Measurements from ENCODE around the gene C4orf50. TPM values are rescaled to one million over a fixed set of nuclear protein-coding genes. Genes with fewer than 3 reads are reported as not detected.

Gene C4orf50
- total RNA-seq, 1 donor from 2014 or later: 0.09 TPM

- no peak for TF ChIP-seq CTCF (IDR thresholded peaks at IDR 0.05)
- Histone ChIP-seq H3K36me3 (no peaks in the 10 kb centered on the region), H3K27me3 (ENCODE audit: low read depth) (peaks cover 24% of the 10 kb centered on the region), H3K4me3 (no peak overlapping the region), H3K4me1 (no peaks in the 10 kb centered on the region), H3K27ac (no peak overlapping the region), H3K9me3 (no peaks in the 10 kb centered on the region)
- DNase-seq: no peak
- no peak for ATAC-seq
- intact Hi-C loops (cut with DNase I): no loop called here
These were observed 15.3 kb downstream of the C4orf50 start for GRCh38 chr4:6002926-6003325.

- intact Hi-C loops (cut with DNase I): no loop called here
- TF ChIP-seq CTCF (IDR thresholded peaks at IDR 0.05): no peak
- no peaks in the 10 kb centered on the region for H3K4me1 ChIP-seq
- no peak overlapping the region for H3K27ac ChIP-seq
- H3K9me3 ChIP-seq: no peaks in the 10 kb centered on the region
- H3K36me3 ChIP-seq: no peaks in the 10 kb centered on the region
- DNase-seq (no peak), ATAC-seq (no peak)
- H3K4me3 ChIP-seq: no peak overlapping the region
- H3K27me3 ChIP-seq (ENCODE audit: low read depth): peaks cover 20% of the 10 kb centered on the region
These were observed 15.8 kb downstream of the C4orf50 start for GRCh38 chr4:6002492-6002833.

- Histone ChIP-seq H3K4me3 (no peak overlapping the region), H3K9me3 (no peaks in the 10 kb centered on the region), H3K36me3 (no peaks in the 10 kb centered on the region), H3K27me3 (ENCODE audit: low read depth) (peaks cover 17% of the 10 kb centered on the region), H3K4me1 (no peaks in the 10 kb centered on the region), H3K27ac (no peak overlapping the region)
- intact Hi-C loops (cut with DNase I): no loop called here
- TF ChIP-seq CTCF (IDR thresholded peaks at IDR 0.05): no peak
- ATAC-seq (no peak), DNase-seq (no peak)
These were observed 16.3 kb downstream of the C4orf50 start for GRCh38 chr4:6001680-6002491.

- Histone ChIP-seq H3K9me3 (no peaks in the 10 kb centered on the region), H3K36me3 (no peaks in the 10 kb centered on the region), H3K27me3 (ENCODE audit: low read depth) (peaks cover 7% of the 10 kb centered on the region), H3K4me1 (no peaks in the 10 kb centered on the region), H3K27ac (no peak overlapping the region), H3K4me3 (no peak overlapping the region)
- no peak for TF ChIP-seq CTCF (IDR thresholded peaks at IDR 0.05)
- intact Hi-C loops (cut with DNase I): no loop called here
- ATAC-seq: no peak
- no peak for DNase-seq
These were observed 18.3 kb downstream of the C4orf50 start for GRCh38 chr4:5999830-6000365.

GRCh38 chr4:5999356-5999755 is 18.9 kb downstream of the C4orf50 start:
- H3K4me1 ChIP-seq: no peaks in the 10 kb centered on the region
- intact Hi-C loops (cut with DNase I): no loop called here
- no peak for TF ChIP-seq CTCF (IDR thresholded peaks at IDR 0.05)
- ATAC-seq (no peak), DNase-seq (no peak)
- no peaks in the 10 kb centered on the region for H3K9me3 ChIP-seq
- H3K27ac ChIP-seq: no peak overlapping the region
- no peaks in the 10 kb centered on the region for H3K36me3 ChIP-seq
- H3K27me3 ChIP-seq (ENCODE audit: low read depth): peaks cover 11% of the 10 kb centered on the region
- no peak overlapping the region for H3K4me3 ChIP-seq
